HG02870 (cell line): ENCODE results near the gene SSBP3.

Experiments
- ATAC-seq: cut with Tn5 transposase; IDR thresholded peaks from one replicate; pipeline ENCODE4 v1.9.1; 2021; ENCODE audit warnings: mild to moderate bottlenecking, moderate library complexity; ENCODE audit not compliant: unreplicated experiment

Gene SSBP3

DNA sequence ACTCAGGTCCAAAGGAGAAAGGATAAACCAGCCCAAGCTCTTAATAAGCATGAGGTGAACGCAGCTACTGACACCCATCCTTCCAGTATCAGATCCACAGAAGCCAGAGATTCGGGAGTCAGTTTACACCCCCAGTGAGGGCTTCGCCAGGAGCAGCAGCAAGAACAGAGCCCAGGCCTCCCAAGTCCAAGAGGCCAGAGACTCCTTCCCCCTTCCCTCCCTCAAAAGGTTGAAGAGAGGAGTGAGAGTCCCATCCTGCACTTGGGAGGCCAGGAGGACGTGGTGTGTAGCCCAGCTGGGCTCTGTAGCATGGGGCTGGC is 133.5 kb downstream of the SSBP3 start:
- no peak for ATAC-seq

DNA sequence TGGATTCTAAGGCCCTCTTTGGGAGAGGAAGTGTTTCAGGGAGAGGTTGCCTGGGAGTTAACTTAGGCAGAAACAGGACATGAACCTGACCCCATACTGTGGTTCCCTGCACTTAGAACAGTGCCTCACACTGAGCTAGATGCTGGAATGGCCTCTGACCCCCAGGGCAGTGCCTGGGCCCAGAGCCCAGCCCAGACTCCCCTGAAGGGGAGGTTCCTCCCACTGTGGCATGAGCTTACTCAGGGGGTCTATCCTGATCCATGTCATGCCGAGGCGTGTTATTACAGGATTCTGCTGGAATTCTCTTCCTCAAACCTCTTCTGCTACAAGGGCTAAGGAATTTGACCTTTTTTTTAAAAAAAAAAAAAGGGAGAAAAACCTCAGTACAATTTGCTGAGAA is 134.1 kb downstream of the SSBP3 start:
- ATAC-seq, result no peak

DNA sequence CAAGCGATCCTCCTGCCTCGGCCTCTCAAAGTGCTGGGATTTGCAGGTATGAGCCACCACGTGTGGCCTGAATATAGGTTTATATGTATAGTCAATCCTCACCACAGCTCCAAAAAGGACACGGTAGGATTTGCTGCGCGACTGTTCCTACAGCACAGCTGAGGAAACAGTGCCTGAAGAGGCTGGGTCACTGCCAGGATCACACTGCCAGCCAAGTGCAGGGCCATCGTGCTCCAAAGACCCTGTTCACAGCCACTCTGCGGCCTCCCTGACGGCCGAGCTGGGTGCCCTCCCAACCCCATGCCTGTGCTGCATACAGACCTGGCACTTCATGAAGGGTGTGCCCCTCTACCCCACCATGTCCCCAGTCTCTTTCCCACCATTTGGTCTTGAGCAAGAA is 134.9 kb downstream of the SSBP3 start:
- no peak for ATAC-seq

GRCh38 chr1:54270543-54270942 is 135.7 kb downstream of the SSBP3 start:
- no peak for ATAC-seq

- ATAC-seq, result no peak
Observed at GRCh38 chr1:54268762-54269297, 137.4 kb downstream of the SSBP3 start.

GRCh38 chr1:54267815-54268761 is 138.1 kb downstream of the SSBP3 start:
- ATAC-seq, result no peak

DNA sequence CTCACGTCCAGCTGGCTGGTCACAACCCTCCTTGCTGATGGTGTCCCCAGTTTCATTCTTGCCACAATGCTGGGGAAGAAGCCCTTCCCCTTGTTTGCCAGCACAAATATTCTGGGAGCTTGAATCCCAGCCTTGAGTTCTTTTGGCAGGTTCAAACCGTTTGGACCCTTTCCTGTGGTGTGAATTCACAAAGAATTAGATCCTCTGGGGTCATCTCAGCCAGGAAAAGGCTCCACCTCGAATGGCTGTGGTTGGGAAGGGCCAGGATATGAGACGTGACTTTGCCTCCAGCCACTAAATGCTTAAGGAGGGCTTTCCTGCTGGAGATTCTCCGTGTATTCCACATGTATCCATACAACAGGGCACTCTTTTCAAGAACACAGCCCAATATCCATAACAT is 139.3 kb downstream of the SSBP3 start:
- ATAC-seq, result no peak

DNA sequence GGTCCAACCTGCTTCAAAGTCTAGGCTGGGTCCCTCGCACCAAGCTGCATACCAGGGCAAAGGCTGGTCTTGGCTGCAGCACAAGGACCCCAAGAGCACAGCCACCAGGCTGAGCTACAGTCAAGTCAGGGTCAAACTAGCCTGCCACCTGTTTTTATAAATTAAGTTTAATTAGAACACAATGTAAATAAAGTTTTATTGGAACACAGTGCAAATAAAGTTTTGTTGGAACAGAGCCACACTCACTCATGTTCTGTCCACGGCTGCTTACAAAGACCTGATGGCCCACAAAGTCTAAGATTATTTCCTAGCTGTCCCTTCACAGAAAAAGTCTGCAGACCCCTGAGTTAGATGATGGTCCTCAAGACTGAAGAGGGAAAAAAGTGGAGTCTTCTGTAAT is 140.0 kb downstream of the SSBP3 start:
- ATAC-seq, result no peak

DNA sequence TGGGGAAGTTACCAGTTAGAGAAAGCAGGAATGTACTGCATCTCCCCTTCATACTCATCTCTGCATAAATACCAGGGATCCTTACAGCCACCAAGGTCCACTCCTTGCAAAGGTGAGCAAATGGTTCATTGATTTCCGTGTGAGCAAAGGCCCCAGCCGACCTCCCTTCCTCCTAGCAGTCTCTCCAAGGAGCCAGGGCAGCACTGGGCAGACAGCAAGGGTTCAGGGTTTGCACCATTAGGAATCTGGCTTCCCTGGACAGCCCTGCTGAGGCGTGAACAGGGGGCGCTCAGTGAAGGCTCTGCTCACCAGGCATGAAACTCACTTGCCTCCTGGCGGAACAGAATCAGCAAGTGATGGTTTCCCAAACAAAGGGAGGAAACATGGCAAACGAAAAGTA is 140.5 kb downstream of the SSBP3 start:
- ATAC-seq, result no peak

GRCh38 chr1:54265126-54265525 is 141.1 kb downstream of the SSBP3 start:
- ATAC-seq, result no peak

GRCh38 chr1:54263601-54264226 is 142.5 kb downstream of the SSBP3 start:
- no peak for ATAC-seq

DNA sequence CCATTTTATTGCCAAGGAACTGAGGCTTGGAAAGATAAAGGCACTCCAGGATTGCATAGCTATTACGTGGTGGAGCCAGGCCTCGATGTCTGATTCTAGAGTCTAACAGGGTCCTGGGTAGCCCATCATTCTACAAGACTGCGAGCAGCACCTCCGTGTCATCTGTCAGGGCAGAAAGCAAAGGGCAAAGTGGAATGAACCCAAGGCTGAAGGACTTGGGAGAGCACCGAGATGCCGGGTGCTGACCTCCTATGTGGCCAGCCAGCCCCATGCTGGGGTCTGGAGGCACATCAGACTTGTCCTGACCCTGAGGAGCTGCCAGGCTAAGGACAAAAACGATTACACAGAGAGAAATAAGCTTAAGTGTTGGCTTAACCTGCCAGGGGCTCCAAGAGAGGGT is 143.9 kb downstream of the SSBP3 start:
- ATAC-seq, result no peak

- ATAC-seq, result no peak
Observed at GRCh38 chr1:54260810-54261209, 145.4 kb downstream of the SSBP3 start.

GRCh38 chr1:54259546-54260140 is 146.6 kb downstream of the SSBP3 start:
- no peak for ATAC-seq

GRCh38 chr1:54257876-54258275 is 148.3 kb downstream of the SSBP3 start:
- no peak for ATAC-seq

- no peak for ATAC-seq
Observed at GRCh38 chr1:54257346-54257620, 148.9 kb downstream of the SSBP3 start.

DNA sequence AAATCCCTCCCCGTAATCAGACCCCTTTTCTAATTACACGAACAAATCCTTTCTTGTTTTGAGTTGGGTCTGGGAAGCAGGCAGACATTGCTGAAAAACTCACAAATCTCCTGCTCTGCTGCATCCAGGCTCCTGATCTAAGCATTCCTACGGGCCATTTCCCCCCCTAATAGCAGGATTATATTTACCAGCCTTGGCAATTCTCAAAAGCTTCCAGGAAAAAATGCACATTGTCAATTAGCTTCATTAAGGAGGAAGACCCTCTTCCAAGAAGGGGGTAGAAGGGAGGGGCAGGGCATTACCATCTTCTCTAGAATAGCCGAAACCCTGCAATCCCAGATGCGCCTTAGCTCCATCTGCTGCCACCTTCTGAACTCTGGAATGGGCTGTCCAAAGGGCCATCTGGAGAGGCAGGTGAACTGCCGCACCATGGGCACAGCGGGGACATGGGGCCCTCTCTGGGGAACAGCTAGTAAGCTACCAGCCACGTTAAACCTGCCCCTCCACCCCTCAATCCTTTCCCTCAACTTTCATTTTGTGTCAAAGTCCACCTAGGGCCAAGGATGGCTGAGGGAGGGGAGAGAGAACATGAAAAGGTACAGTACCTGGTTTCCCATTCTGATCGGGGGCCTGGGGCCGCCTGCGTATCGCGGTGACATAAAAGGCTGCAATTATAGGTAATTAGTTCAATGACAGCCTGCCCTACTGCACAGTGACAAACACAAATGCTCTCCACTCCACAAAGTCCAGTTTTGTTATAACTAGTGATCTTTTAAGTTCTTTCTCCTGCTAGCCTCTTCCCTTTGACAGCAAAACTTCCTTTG is 149.5 kb downstream of the SSBP3 start:
- no peak for ATAC-seq

DNA sequence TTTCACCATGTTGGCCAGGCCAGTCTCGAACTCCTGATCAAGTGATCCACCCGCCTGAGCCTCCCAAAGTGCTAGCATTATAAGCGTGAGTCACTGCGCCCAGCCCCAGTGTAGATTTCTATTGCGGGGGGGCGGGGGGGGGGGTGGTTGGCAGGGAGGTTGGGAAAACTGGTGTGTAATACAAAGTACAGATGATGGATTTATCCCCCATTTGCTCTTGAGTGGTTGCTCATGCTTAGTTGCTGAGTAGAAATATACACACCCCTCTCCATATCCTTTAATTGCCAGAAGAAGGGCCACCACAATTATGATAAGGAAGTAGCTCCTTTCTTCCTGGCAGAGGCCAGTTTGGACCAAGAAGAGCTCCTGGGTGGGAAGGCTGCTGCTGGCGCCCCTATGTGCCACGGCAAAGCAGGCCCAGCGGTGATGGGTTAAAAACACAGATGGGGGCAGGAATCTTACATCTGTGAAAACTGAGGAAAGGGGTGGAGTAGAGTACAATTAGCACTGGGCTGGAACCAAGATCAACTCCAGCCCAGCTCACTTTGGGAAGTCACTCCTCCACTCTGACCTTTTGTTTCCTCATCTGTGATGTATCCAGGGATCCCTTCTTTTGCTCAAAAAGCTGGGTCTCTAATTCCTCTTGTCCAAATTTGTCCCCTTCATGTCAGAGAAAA is 151.0 kb downstream of the SSBP3 start:
- ATAC-seq, result no peak

DNA sequence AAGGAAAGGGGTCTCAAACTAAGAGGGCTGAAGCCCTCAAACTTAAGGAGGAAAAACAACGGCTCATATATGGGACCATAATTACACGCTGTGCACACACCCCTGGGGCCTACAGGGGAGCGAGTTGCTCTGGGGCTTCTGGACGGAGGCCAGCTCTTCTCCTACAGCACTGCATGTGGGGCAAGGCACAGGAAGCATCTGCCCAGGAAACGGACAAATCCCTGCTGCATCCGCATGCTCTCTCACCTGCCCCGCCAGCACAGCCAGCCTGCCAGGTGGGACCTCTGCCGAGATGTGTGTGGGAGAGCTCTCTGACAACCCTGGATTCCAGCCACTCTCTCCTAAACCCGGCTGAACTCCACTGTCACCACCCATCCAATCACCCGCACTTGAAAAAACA is 152.1 kb downstream of the SSBP3 start:
- no peak for ATAC-seq

GRCh38 chr1:54253480-54253879 is 152.7 kb downstream of the SSBP3 start:
- ATAC-seq, result no peak
